Activated CD8-positive, alpha-beta memory T cell treated with anti-CD3 and anti-CD28 coated beads, Interleukin-2, amount 50 U/mL, for 4 hours (primary cell): ENCODE measurements around the gene PLIN5.
A peak's percentile ranks its signal among the peaks of the same experiment; 100 is the strongest.
"Not testable (repeated sequence)": the region's sequence is repeated elsewhere in the genome, so short reads cannot be mapped to it uniquely, and the experiment has no call there.

Source experiments
- DNase-seq: peaks from one replicate; pipeline ENCODE4 v3.0.0-alpha.2; 2020

The PLIN5 gene

GRCh38 chr19:4541806-4542145 is 6.8 kb upstream of the PLIN5 start:
- DNase-seq = not testable (repeated sequence)

- DNase-seq = no peak
Observed at GRCh38 chr19:4541114-4541805, 6.2 kb upstream of the PLIN5 start.

- no peak for DNase-seq
Observed at GRCh38 chr19:4539693-4540581, 4.9 kb upstream of the PLIN5 start, which contains the start of gene LRG1. TSS of gene LRG1 (minus strand) at chr19:4540036. CDS start at chr19:4540013, 23 bp downstream.

- no peak for DNase-seq
Observed at GRCh38 chr19:4539169-4539692, 4.2 kb upstream of the PLIN5 start.

- no peak for DNase-seq
Observed at GRCh38 chr19:4538601-4538954, 3.6 kb upstream of the PLIN5 start.

- no peak for DNase-seq
Observed at GRCh38 chr19:4537953-4538600, 3.1 kb upstream of the PLIN5 start.

- DNase-seq = no peak
Observed at GRCh38 chr19:4536798-4537197, 1.8 kb upstream of the PLIN5 start.

GRCh38 chr19:4533835-4534424 is 1.1 kb downstream of the PLIN5 start:
- no peak for DNase-seq

- no peak for DNase-seq
Observed at GRCh38 chr19:4533334-4533733, 1.7 kb downstream of the PLIN5 start.

- no peak for DNase-seq
Observed at GRCh38 chr19:4531562-4532165, 3.4 kb downstream of the PLIN5 start.

- DNase-seq = no peak
Observed at GRCh38 chr19:4529924-4530522, 5.0 kb downstream of the PLIN5 start.

GRCh38 chr19:4528843-4529242 is 6.2 kb downstream of the PLIN5 start:
- DNase-seq = no peak

GRCh38 chr19:4527377-4527776 is 7.6 kb downstream of the PLIN5 start:
- not testable (repeated sequence) for DNase-seq

GRCh38 chr19:4525563-4526002 is 9.4 kb downstream of the PLIN5 start:
- no peak for DNase-seq

GRCh38 chr19:4524808-4525562 is 10.0 kb downstream of the PLIN5 start:
- DNase-seq = peak; percentile 66

GRCh38 chr19:4523306-4524110 is 11.5 kb downstream of the PLIN5 start:
- DNase-seq = peak; percentile 28

GRCh38 chr19:4522291-4523002 is 12.6 kb downstream of the PLIN5 start:
- DNase-seq = no peak

- DNase-seq = no peak
Observed at GRCh38 chr19:4521888-4522242, 13.2 kb downstream of the PLIN5 start.

GRCh38 chr19:4521170-4521887 is 13.7 kb downstream of the PLIN5 start:
- no peak for DNase-seq
